ENCODE data around the gene MSMB.

MSMB gene

DNA sequence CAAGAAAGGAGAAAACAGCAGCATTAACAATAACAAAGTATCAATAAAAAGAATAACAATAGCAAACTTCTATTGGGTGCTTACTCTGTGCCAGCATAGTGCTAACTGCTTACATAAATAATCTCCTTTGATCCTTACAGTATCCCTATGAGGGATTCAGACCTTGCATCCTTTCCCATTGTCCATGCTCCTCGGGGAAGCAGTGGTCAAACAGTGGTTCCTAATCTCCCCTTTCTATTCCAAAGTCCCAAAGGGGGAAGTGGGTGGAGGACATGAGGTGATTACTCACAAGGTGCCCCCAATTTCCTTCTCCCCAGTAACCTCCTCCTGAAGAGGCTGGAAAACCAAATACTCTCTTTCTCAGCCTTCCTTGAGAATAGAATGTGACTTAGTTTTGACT lies 22.0 kb upstream of the MSMB start:
- H3K27me3 ChIP-seq (ENCODE audit: insufficient read depth, poor library complexity, severe bottlenecking) = no peaks in the 10 kb centered on the region
- DNase-seq (ENCODE audit: low read depth in 1 of 2, low spot score in 1 of 2) = no peak
- no peak for TF ChIP-seq POLR2AphosphoS5 (IDR thresholded peaks at IDR 0.05; ENCODE audit: low read depth)
- TF ChIP-seq, protein P1, sequence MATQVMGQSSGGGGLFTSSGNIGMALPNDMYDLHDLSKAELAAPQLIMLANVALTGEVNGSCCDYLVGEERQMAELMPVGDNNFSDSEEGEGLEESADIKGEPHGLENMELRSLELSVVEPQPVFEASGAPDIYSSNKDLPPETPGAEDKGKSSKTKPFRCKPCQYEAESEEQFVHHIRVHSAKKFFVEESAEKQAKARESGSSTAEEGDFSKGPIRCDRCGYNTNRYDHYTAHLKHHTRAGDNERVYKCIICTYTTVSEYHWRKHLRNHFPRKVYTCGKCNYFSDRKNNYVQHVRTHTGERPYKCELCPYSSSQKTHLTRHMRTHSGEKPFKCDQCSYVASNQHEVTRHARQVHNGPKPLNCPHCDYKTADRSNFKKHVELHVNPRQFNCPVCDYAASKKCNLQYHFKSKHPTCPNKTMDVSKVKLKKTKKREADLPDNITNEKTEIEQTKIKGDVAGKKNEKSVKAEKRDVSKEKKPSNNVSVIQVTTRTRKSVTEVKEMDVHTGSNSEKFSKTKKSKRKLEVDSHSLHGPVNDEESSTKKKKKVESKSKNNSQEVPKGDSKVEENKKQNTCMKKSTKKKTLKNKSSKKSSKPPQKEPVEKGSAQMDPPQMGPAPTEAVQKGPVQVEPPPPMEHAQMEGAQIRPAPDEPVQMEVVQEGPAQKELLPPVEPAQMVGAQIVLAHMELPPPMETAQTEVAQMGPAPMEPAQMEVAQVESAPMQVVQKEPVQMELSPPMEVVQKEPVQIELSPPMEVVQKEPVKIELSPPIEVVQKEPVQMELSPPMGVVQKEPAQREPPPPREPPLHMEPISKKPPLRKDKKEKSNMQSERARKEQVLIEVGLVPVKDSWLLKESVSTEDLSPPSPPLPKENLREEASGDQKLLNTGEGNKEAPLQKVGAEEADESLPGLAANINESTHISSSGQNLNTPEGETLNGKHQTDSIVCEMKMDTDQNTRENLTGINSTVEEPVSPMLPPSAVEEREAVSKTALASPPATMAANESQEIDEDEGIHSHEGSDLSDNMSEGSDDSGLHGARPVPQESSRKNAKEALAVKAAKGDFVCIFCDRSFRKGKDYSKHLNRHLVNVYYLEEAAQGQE (IDR thresholded peaks at IDR 0.05; ENCODE audit: insufficient replicate concordance, low read depth) = no peak
- no peak for TF ChIP-seq GABPA (IDR thresholded peaks at IDR 0.05; ENCODE audit: low read depth)
- TF ChIP-seq, protein P2, sequence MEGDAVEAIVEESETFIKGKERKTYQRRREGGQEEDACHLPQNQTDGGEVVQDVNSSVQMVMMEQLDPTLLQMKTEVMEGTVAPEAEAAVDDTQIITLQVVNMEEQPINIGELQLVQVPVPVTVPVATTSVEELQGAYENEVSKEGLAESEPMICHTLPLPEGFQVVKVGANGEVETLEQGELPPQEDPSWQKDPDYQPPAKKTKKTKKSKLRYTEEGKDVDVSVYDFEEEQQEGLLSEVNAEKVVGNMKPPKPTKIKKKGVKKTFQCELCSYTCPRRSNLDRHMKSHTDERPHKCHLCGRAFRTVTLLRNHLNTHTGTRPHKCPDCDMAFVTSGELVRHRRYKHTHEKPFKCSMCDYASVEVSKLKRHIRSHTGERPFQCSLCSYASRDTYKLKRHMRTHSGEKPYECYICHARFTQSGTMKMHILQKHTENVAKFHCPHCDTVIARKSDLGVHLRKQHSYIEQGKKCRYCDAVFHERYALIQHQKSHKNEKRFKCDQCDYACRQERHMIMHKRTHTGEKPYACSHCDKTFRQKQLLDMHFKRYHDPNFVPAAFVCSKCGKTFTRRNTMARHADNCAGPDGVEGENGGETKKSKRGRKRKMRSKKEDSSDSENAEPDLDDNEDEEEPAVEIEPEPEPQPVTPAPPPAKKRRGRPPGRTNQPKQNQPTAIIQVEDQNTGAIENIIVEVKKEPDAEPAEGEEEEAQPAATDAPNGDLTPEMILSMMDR (IDR thresholded peaks at IDR 0.05; ENCODE audit: insufficient read depth, low read length) = no peak
- no peak for TF ChIP-seq SPI1 (IDR thresholded peaks at IDR 0.05; ENCODE audit: borderline replicate concordance, low read depth)
- no peak overlapping the region for H3K27ac ChIP-seq (replicated peaks)
- no peak overlapping the region for H3K4me3 ChIP-seq (replicated peaks; ENCODE audit: insufficient read depth, low read length)

DNA sequence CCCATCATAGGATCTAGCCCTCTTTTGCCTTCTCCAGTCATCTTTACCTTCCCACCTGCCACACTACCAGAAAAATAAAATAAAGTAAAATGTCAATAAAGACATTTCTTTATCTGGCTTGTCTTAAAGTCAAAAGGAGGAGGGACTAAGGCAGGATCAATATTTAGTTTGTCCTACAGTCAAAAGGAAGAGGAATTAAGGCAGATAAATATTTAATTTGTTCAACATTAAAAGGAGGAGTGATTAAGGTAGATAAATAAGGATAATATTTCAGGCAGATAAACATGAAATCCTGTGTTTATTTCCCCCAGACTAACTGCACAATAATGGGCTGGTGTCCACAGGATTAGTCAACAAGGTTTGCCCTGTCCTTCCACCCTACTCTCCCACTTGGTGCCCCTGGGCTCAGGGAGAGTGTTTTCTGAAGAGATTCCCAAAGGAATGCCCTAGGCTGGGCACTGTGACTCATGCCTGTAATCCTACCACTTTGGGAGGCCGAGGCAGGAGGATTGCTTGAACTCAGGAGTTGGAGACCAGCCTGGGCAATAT lies 18.3 kb upstream of the MSMB start:
- no peak for TF ChIP-seq GABPA (IDR thresholded peaks at IDR 0.05; ENCODE audit: low read depth)
- TF ChIP-seq POLR2AphosphoS5 (IDR thresholded peaks at IDR 0.05; ENCODE audit: low read depth) = no peak
- TF ChIP-seq, protein P1 (IDR thresholded peaks at IDR 0.05; ENCODE audit: insufficient replicate concordance, low read depth) = no peak
- TF ChIP-seq, protein P2 (IDR thresholded peaks at IDR 0.05; ENCODE audit: insufficient read depth, low read length) = no peak
- TF ChIP-seq SPI1 (IDR thresholded peaks at IDR 0.05; ENCODE audit: borderline replicate concordance, low read depth) = no peak
- no peaks in the 10 kb centered on the region for H3K27me3 ChIP-seq (ENCODE audit: insufficient read depth, poor library complexity, severe bottlenecking)
- no peak overlapping the region for H3K4me3 ChIP-seq (replicated peaks; ENCODE audit: insufficient read depth, low read length)
- DNase-seq (ENCODE audit: low read depth in 1 of 2, low spot score in 1 of 2) = no peak
- H3K27ac ChIP-seq (replicated peaks) = no peak overlapping the region

DNA sequence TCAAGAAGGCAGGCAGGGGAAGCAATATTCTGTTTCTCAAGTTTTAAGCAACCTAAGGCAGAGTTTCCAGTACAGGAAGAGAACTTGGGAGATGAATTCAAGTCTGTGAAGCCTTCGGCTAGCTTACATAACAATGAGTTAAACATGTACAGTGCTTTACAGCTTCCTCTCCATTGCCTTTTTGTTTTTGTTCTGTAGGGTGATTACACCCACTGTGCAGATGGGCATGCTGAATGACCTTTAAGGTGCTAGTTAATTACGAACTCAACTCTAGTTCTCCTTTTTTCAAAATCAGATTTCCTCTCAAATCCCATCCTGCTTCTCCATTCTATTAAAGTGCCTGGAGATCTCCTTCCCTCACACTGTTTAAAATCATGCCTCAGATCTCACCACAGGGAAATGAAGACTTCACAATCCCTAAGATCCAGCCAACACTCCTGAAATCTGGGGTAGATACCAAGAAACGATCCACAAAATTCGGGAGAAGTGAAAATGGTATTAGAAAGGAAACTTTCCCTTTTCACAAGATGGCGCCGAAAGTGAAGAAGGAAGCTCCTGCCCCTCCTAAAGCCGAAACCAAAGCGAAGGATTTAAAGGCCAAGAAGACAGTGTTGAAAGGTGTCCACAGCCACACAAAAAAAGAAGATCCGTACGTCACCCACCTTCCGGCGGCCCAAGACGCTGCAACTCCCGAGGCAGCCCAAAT lies 16.8 kb upstream of the MSMB start:
- TF ChIP-seq SPI1 (IDR thresholded peaks at IDR 0.05; ENCODE audit: borderline replicate concordance, low read depth) = no peak
- TF ChIP-seq POLR2AphosphoS5 (IDR thresholded peaks at IDR 0.05; ENCODE audit: low read depth) = no peak
- TF ChIP-seq GABPA (IDR thresholded peaks at IDR 0.05; ENCODE audit: low read depth) = no peak
- TF ChIP-seq, protein P2 (IDR thresholded peaks at IDR 0.05; ENCODE audit: insufficient read depth, low read length) = no peak
- TF ChIP-seq, protein P1 (IDR thresholded peaks at IDR 0.05; ENCODE audit: insufficient replicate concordance, low read depth) = no peak
- Histone ChIP-seq H3K4me3 (replicated peaks; ENCODE audit: insufficient read depth, low read length) (no peak overlapping the region), H3K27me3 (ENCODE audit: insufficient read depth, poor library complexity, severe bottlenecking) (no peaks in the 10 kb centered on the region), H3K27ac (replicated peaks) (0 out of 2 replicates have a peak overlapping the region, but pooled peaks have one; percentile 2)
- peak in 1 of 2 experiments; percentile 23 for DNase-seq (ENCODE audit: low read depth in 1 of 2, low spot score in 1 of 2)
